Stimulated activated CD4-positive, alpha-beta T cell treated with anti-CD3 and anti-CD28 coated beads, TNF-alpha, amount 100 ng/mL, for 48 hours (primary cell): ENCODE data around the gene ASB10.

Experiments
- DNase-seq, 3 donors: peaks; one replicate each; pipeline ENCODE4 v3.0.0-alpha.2; 2020; ENCODE audit warnings: low read depth in 3 of 3

ASB10 gene

GRCh38 chr7:151186640-151187408 lies at the start of gene ASB10:
TSS of gene ASB10 (minus strand) at chr7:151187250. CDS start at chr7:151187130, 120 bp downstream.
- DNase-seq: no peak

GRCh38 chr7:151236406-151236805 lies 49.4 kb upstream of the ASB10 start:
- DNase-seq: no peak

GRCh38 chr7:151235091-151235787 lies 48.2 kb upstream of the ASB10 start:
- no peak for DNase-seq

GRCh38 chr7:151233804-151234203 lies 46.8 kb upstream of the ASB10 start:
- DNase-seq: no peak

- DNase-seq: peak in 2 of 3 donors; percentile 60 to 75
Measured at GRCh38 chr7:151232917-151233701, 46.1 kb upstream of the ASB10 start.

GRCh38 chr7:151232091-151232916 lies 45.3 kb upstream of the ASB10 start, which contains the start of gene CHPF2:
TSS of gene CHPF2 (plus strand) at chr7:151232483. CDS start at chr7:151234012, 1,529 bp downstream.
- DNase-seq: peak; percentile 78 to 87 (median 81)

- DNase-seq: no peak
Measured at GRCh38 chr7:151231080-151231479, 44.0 kb upstream of the ASB10 start.

GRCh38 chr7:151229249-151229648 lies 42.2 kb upstream of the ASB10 start:
- no peak for DNase-seq

GRCh38 chr7:151228024-151228866 lies 41.2 kb upstream of the ASB10 start:
- DNase-seq: no peak

- DNase-seq: peak; percentile 96 to 98 (median 97)
Measured at GRCh38 chr7:151226875-151227782, 40.1 kb upstream of the ASB10 start, which contains the start of gene ABCF2. TSS of gene ABCF2 (minus strand) at chr7:151227205. CDS start at chr7:151226458, 747 bp downstream.

- no peak for DNase-seq
Measured at GRCh38 chr7:151226560-151226874, 39.5 kb upstream of the ASB10 start.

- DNase-seq: no peak
Measured at GRCh38 chr7:151225948-151226510, 39.0 kb upstream of the ASB10 start.

GRCh38 chr7:151223728-151224127 lies 36.7 kb upstream of the ASB10 start:
- DNase-seq: no peak

GRCh38 chr7:151218170-151218569 lies 31.1 kb upstream of the ASB10 start:
- no peak for DNase-seq

GRCh38 chr7:151215396-151215795 lies 28.3 kb upstream of the ASB10 start:
- DNase-seq: no peak

GRCh38 chr7:151213826-151214225 lies 26.8 kb upstream of the ASB10 start:
- DNase-seq: no peak

GRCh38 chr7:151212626-151213025 lies 25.6 kb upstream of the ASB10 start:
- no peak for DNase-seq

GRCh38 chr7:151211155-151211772 lies 24.2 kb upstream of the ASB10 start:
- no peak for DNase-seq
